Measurements from ENCODE around the gene PGS1. TPM values are rescaled to one million over a fixed set of nuclear protein-coding genes. Genes with fewer than 3 reads are reported as not detected.
"Not testable (repeated sequence)": the region's sequence is repeated elsewhere in the genome, so short reads cannot be mapped to it uniquely, and the experiment has no call there.

Gene PGS1
- total RNA-seq, 1 experiment from 2014 or later: 64.1 TPM

DNA sequence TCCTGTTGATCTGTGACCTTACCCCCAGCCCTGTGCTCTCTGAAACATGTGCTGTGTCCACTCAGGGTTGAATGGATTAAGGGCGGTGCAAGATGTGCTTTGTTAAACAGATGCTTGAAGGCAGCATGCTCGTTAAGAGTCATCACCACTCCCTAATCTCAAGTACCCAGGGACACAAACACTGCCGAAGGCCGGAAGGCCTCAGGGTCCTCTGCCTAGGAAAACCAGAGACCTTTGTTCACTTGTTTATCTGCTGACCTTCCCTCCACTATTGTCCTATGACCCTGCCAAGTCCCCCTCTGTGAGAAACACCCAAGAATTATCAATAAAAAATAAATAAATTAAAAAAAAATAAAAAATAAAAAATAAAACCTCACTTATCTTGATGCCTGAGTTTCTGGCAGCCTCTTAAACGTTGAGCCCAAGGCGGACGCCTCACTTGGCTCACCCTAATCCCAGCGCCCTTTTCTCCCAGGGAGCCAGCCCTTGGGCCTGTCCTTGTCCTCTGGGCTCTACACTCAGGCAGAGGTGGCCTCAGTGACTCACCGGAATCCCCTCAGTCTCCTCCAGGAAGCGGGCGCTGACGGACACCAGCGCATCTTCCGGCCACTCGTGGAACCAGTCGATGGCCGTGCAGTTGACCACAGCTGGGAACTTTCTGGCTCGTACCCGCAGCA lies 87.8 kb downstream of the PGS1 start:
- H3K9me3 ChIP-seq (replicated peaks); H3K4me1 ChIP-seq (replicated peaks); DNase-seq (ENCODE audit: low read depth in 1 of 2, low spot score in 2 of 2); H3K36me3 ChIP-seq; H3K27me3 ChIP-seq (replicated peaks); H3K27ac ChIP-seq; H3K4me3 ChIP-seq: not testable (repeated sequence)

GRCh38 chr17:78466786-78467715 lies 88.6 kb downstream of the PGS1 start:
- H3K4me3 ChIP-seq: no peak overlapping the region
- no peaks in the 10 kb centered on the region for H3K4me1 ChIP-seq (replicated peaks)
- no peaks in the 10 kb centered on the region for H3K36me3 ChIP-seq
- no peaks in the 10 kb centered on the region for H3K9me3 ChIP-seq (replicated peaks)
- no peak overlapping the region for H3K27ac ChIP-seq
- DNase-seq (ENCODE audit: low read depth in 1 of 2, low spot score in 2 of 2): no peak
- no peaks in the 10 kb centered on the region; the same call in 1 of the 2 replicates for H3K27me3 ChIP-seq (replicated peaks)

DNA sequence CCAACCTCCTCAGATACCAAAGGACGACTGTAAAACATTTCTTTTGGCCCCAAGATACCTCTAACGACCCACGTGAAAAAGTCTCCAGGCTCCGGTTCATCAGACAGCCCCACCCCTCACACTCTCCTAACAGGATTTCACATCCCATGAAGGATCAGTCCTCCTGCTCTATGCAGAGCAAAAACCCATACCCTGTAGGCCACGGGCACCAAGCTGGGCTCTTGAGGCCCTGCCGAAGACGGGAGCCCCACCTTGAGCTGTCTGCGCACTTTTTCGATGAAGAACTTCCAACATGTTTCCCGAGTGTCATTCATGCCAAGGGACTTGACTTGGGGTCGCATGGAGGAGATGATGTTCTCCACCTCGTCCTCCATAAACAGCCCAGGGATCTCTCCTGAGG lies 89.9 kb downstream of the PGS1 start:
- Histone ChIP-seq H3K27me3 (replicated peaks) (no peaks in the 10 kb centered on the region; the same call in 1 of the 2 replicates), H3K4me3 (no peak overlapping the region), H3K36me3 (no peaks in the 10 kb centered on the region), H3K27ac (no peak overlapping the region), H3K4me1 (replicated peaks) (no peaks in the 10 kb centered on the region), H3K9me3 (replicated peaks) (no peaks in the 10 kb centered on the region)
- no peak for DNase-seq (ENCODE audit: low read depth in 1 of 2, low spot score in 2 of 2)

GRCh38 chr17:78469443-78469842 lies 91.0 kb downstream of the PGS1 start:
- Histone ChIP-seq H3K27ac (no peak overlapping the region), H3K27me3 (replicated peaks) (no peaks in the 10 kb centered on the region; the same call in 1 of the 2 replicates), H3K4me1 (replicated peaks) (no peaks in the 10 kb centered on the region), H3K4me3 (no peak overlapping the region), H3K36me3 (no peaks in the 10 kb centered on the region), H3K9me3 (replicated peaks) (no peaks in the 10 kb centered on the region)
- no peak for DNase-seq (ENCODE audit: low read depth in 1 of 2, low spot score in 2 of 2)

DNA sequence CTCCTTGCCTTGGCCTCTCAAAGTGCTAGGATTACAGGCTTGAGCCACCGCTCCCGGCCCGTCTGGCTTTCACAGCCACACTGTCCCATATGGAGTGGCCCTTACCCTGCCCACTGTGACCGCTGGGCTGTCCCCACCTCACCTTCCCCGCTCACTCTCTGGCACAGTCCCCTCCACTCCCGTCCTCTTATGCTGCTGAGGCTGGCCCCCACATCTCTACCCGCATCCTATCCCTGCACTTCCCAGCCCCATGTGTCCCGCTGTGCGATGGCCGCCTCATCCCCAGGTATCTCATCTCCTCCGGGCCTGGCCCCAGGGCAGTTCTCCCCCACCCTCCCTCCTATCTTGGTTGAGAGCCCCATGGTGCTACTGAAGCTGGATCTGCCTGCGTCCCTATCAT lies 93.2 kb downstream of the PGS1 start:
- Histone ChIP-seq H3K36me3 (no peaks in the 10 kb centered on the region), H3K9me3 (replicated peaks) (no peaks in the 10 kb centered on the region), H3K4me3 (no peak overlapping the region), H3K27ac (no peak overlapping the region), H3K4me1 (replicated peaks) (no peaks in the 10 kb centered on the region), H3K27me3 (replicated peaks) (no peaks in the 10 kb centered on the region; the same call in 1 of the 2 replicates)
- no peak for DNase-seq (ENCODE audit: low read depth in 1 of 2, low spot score in 2 of 2)

DNA sequence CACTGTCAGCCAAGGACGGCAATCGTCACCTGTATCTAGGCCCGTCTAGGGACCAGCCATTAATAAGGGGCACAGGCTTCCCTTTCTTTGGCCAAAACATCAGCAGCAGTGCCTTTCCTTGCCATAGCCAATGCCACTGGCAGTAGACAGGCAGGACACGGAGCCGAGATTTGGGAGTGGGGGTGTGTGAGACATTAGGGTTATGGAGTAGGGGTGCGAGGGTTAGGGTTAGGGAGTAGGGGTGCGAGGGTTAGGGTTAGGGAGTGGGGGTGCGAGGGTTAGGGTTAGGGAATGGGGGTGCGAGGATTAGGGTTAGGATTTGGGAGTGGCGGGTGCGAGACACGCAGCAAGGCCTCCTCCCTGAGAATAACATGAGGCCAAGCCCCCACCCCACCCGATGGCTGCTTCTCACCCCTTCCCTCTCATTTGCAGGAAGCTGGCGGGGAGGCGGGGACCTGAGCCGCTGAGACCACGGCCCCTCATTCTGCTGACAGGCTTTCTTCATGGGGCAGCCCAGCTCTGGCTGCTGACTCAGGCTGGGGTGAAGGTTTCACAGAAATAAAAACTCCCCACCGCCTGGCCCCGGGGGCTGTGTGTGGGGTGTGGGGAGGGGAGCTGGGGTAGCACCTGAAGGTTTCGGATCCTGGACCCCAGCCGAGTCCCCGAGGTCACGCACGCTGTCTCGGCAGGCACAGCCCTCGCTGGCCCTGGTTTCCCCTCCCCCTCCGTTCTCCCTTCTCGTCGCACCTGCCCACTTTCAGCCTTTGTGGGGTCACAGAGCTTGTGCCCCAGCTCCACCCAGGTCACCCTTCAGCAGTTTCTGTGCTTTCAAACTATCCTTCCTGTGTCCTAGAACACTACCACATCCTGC lies 93.8 kb downstream of the PGS1 start:
- DNase-seq (ENCODE audit: low read depth in 1 of 2, low spot score in 2 of 2): no peak

GRCh38 chr17:78473951-78474613 lies 95.6 kb downstream of the PGS1 start:
- Histone ChIP-seq H3K9me3 (replicated peaks) (peaks cover 7% of the 10 kb centered on the region), H3K27ac (no peak overlapping the region), H3K4me3 (no peak overlapping the region), H3K27me3 (replicated peaks) (no peaks in the 10 kb centered on the region), H3K4me1 (replicated peaks) (no peaks in the 10 kb centered on the region), H3K36me3 (no peaks in the 10 kb centered on the region)
- no peak for DNase-seq (ENCODE audit: low read depth in 1 of 2, low spot score in 2 of 2)

More for the DNA sequence above, 93.8 kb downstream of the PGS1 start:
- H3K4me1 ChIP-seq (replicated peaks): no peaks in the 10 kb centered on the region
- H3K9me3 ChIP-seq (replicated peaks): no peaks in the 10 kb centered on the region; the same call in 1 of the 2 replicates
- H3K27ac ChIP-seq: no peak overlapping the region
- no peaks in the 10 kb centered on the region for H3K36me3 ChIP-seq
- no peak overlapping the region for H3K4me3 ChIP-seq
- H3K27me3 ChIP-seq (replicated peaks): no peaks in the 10 kb centered on the region

Other genes with a start within 250 kb of the PGS1 start
- 0.53 TPM in 1 of 2 replicates, not detected in the other for gene TMC6, start 249.9 kb upstream of the PGS1 start, total RNA-seq (2014; rRNA removed; shearing (Covaris generic))
- not detected in 2 replicates for gene TMC8, start 247.9 kb upstream of the PGS1 start, total RNA-seq (2014; rRNA removed; shearing (Covaris generic))
- not detected in 2 replicates for gene C17orf99, start 232.3 kb upstream of the PGS1 start, total RNA-seq (2014; rRNA removed; shearing (Covaris generic))
- 23.7 and 25.3 TPM in 2 replicates for gene SYNGR2, start 210.1 kb upstream of the PGS1 start, total RNA-seq (2014; rRNA removed; shearing (Covaris generic))
- gene TK1, start 191.6 kb upstream of the PGS1 start, total RNA-seq (2014; rRNA removed; shearing (Covaris generic)): 305 and 456 TPM in 2 replicates
- 16.5 and 27.7 TPM in 2 replicates for gene AFMID, start 191.3 kb upstream of the PGS1 start, total RNA-seq (2014; rRNA removed; shearing (Covaris generic))
- gene BIRC5, start 164.4 kb upstream of the PGS1 start, total RNA-seq (2014; rRNA removed; shearing (Covaris generic)): 301 and 370 TPM in 2 replicates
- not detected in 2 replicates for gene TMEM235, start 147.0 kb upstream of the PGS1 start, total RNA-seq (2014; rRNA removed; shearing (Covaris generic))
- 44.7 and 71.9 TPM in 2 replicates for gene SOCS3, start 18.6 kb upstream of the PGS1 start, total RNA-seq (2014; rRNA removed; shearing (Covaris generic))
- not detected in 2 replicates for gene DNAH17, start 198.7 kb downstream of the PGS1 start, total RNA-seq (2014; rRNA removed; shearing (Covaris generic))